ENCODE measurements around the gene CNGB1. TPM values are rescaled to one million over a fixed set of nuclear protein-coding genes. Genes with fewer than 3 reads are reported as not detected.

Gene CNGB1
- total RNA-seq, 2 donors from 2014 or later, result 0.05 to 0.69 TPM

DNA sequence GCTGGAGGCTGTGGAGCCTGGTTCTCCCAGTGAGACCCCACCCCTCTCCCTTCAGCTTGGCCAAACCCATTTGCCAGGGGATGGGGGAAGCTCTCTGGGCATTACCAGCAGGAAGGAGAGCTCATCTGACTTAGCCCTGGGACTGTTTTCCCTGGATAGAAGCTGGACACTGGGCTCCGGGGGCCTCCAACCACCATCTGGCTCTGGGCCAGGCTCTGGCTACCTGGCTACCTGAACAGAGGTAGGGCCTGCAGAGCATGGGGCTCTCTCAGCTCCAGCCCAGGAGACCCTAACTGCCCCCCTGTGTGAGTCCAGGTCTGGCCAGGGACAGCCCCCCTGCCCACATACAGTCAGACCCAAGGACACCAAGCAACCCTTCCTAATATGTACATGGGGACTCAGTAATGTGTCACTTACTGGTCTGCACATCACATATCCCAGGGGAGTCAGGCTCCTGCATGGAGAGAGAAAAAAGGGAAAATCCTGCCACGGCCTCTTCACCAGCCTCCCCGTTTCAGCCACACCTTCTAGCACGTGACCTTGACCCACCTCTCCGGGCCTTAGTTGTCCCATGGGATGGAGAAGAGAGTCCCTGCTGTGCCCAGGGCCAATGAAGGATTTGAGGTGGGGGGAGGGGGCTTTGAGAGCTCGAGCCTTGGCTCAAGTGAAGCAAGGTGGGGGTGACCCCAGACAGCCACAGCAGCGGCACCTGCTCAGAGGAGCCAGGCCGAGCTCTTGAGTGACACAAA is 13.8 kb downstream of the CNGB1 start:
- Histone ChIP-seq H3K27ac (no peak overlapping the region), H3K9ac (ENCODE audit: low read depth in 2 of 2, low read length in 2 of 2) (no peak overlapping the region), H3K4me3 (no peak overlapping the region), H3K4me1 (no peaks in the 10 kb centered on the region), H3K36me3 (no peaks in the 10 kb centered on the region), H3K27me3 (no peaks in the 10 kb centered on the region), H3K9me3 (no peaks in the 10 kb centered on the region)
- DNase-seq, result no peak
- intact Hi-C loops (cut with DNase I), result no loop called here
- no peak for TF ChIP-seq CTCF (IDR thresholded peaks at IDR 0.05)

GRCh38 chr16:57956270-57956808 is 14.6 kb downstream of the CNGB1 start:
- Histone ChIP-seq H3K36me3 (no peaks in the 10 kb centered on the region), H3K27ac (no peak overlapping the region), H3K9me3 (no peaks in the 10 kb centered on the region), H3K27me3 (no peaks in the 10 kb centered on the region), H3K4me1 (no peaks in the 10 kb centered on the region), H3K4me3 (no peak overlapping the region), H3K9ac (ENCODE audit: low read depth in 2 of 2, low read length in 2 of 2) (no peak overlapping the region)
- intact Hi-C loops (cut with DNase I), result no loop called here
- no peak for DNase-seq
- TF ChIP-seq CTCF (IDR thresholded peaks at IDR 0.05), result no peak

DNA sequence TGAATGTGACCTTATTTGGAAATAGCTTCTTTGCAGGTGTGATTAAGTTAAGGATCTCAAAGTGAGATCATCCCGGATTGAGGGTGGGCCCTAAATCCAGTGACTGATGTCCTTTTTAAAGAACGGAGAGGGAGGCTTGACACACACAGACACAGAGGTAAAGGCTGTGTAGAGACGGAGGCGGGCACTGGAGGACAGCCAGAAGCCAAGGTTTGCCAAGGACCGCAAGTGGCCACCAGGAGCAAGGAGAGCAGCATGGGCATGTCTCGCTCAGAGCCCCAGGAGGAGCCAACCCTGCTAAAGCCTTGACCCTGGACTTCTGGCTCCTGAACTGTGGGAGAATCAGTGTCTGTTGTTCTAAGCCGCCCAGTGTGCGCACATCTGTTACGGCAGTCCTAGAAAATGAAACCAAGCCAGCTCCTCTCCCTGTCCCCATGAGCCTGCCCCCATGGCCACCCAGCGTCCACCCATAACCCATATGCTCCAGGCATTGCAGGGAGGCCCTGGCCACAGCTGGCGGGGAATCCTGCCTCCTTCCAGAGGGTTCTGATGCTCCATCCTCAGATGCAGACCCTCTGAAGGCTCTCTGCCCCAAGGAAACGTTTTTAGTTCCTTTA is 15.2 kb downstream of the CNGB1 start:
- Histone ChIP-seq H3K27ac (no peak overlapping the region), H3K36me3 (no peaks in the 10 kb centered on the region), H3K4me1 (no peaks in the 10 kb centered on the region), H3K4me3 (no peak overlapping the region), H3K9me3 (no peaks in the 10 kb centered on the region), H3K27me3 (no peaks in the 10 kb centered on the region), H3K9ac (ENCODE audit: low read depth in 2 of 2, low read length in 2 of 2) (no peak overlapping the region)
- intact Hi-C loops (cut with DNase I), result no loop called here
- no peak for TF ChIP-seq CTCF (IDR thresholded peaks at IDR 0.05)
- DNase-seq, result no peak

DNA sequence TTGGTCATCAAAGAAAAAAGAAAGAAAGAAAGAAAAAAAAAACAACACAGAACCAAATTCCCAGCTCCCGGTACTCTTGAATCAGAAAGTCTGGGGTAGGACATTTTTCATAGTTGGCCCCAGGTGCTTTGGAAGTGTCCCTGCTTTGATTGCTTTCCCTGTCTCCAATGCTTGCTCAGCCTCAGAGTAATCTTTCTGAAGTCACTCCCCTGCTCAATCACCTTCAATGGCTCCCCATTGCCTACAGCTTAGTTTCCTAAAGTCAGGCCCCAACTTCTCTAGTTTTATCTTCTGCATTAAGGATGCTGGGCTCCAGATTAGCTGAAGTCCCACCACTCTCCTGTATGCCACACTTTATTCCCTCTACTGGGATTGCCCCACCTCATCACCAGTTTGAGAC is 17.1 kb downstream of the CNGB1 start:
- intact Hi-C loops (cut with DNase I), result no loop called here

GRCh38 chr16:57952909-57953308 is 18.0 kb downstream of the CNGB1 start:
- no peaks in the 10 kb centered on the region for H3K4me1 ChIP-seq
- H3K27ac ChIP-seq, result no peak overlapping the region
- no peaks in the 10 kb centered on the region for H3K36me3 ChIP-seq
- no peak for TF ChIP-seq CTCF (IDR thresholded peaks at IDR 0.05)
- no peaks in the 10 kb centered on the region for H3K27me3 ChIP-seq
- H3K9ac ChIP-seq (ENCODE audit: low read depth in 2 of 2, low read length in 2 of 2), result no peak overlapping the region
- H3K9me3 ChIP-seq, result no peaks in the 10 kb centered on the region
- no peak for DNase-seq
- intact Hi-C loops (cut with DNase I), result no loop called here
- no peak overlapping the region for H3K4me3 ChIP-seq

More for the DNA sequence above, 17.1 kb downstream of the CNGB1 start:
- Histone ChIP-seq H3K36me3 (no peaks in the 10 kb centered on the region), H3K27ac (no peak overlapping the region), H3K9ac (ENCODE audit: low read depth in 2 of 2, low read length in 2 of 2) (no peak overlapping the region), H3K4me1 (no peaks in the 10 kb centered on the region), H3K4me3 (no peak overlapping the region), H3K27me3 (no peaks in the 10 kb centered on the region), H3K9me3 (no peaks in the 10 kb centered on the region)
- no peak for DNase-seq
- TF ChIP-seq CTCF (IDR thresholded peaks at IDR 0.05), result no peak
